RWPE2 (cell line): ENCODE measurements around the gene CLCN1.
A peak's percentile ranks its signal among the peaks of the same experiment; 100 is the strongest.

Experiments used
- ATAC-seq: fragments of 200-7000 bp; cut with Tn5 transposase; 3 replicates; pipeline ENCODE4 v1.9.1; 2021; ENCODE audit warnings: low read depth
- DNase-seq: peaks from one replicate; pipeline ENCODE4 v3.0.0-alpha.2; 2020; ENCODE audit warnings: low spot score
- H3K27ac ChIP-seq: fragments of 450-650 bp; 2 replicates; pipeline ENCODE4 v1.5.1; 2017; ENCODE audit warnings: mild to moderate bottlenecking; ENCODE audit not compliant: poor library complexity, severe bottlenecking
- H3K27me3 ChIP-seq: fragments of 250-450 bp; sonication (Bioruptor Pico); 2 replicates; pipeline ENCODE4 v1.5.1; 2021; ENCODE audit warnings: mild to moderate bottlenecking, moderate library complexity; ENCODE audit not compliant: insufficient read depth, poor library complexity, severe bottlenecking
- H3K36me3 ChIP-seq: fragments of 250-450 bp; sonication (Bioruptor Pico); 2 replicates; pipeline ENCODE4 v1.5.1; 2020; ENCODE audit warnings: low read depth, mild to moderate bottlenecking, moderate library complexity
- H3K4me1 ChIP-seq: fragments of 250-450 bp; sonication (Bioruptor Pico); 2 replicates; pipeline ENCODE4 v1.5.1; 2021; ENCODE audit warnings: mild to moderate bottlenecking, moderate library complexity; ENCODE audit not compliant: insufficient read depth, poor library complexity, severe bottlenecking
- H3K4me3 ChIP-seq: fragments of 250-450 bp; sonication (Bioruptor Pico); 2 replicates; pipeline ENCODE4 v1.5.1; 2021; ENCODE audit warnings: mild to moderate bottlenecking, moderate library complexity; ENCODE audit not compliant: severe bottlenecking
- H3K9me3 ChIP-seq: fragments of 250-450 bp; sonication (Bioruptor Pico); 2 replicates; pipeline ENCODE4 v1.5.1; 2021; ENCODE audit warnings: mild to moderate bottlenecking, moderate library complexity; ENCODE audit not compliant: severe bottlenecking
- CTCF ChIP-seq: fragments of 450-650 bp; IDR thresholded peaks from one replicate; pipeline ENCODE4 v1.5.1; 2017; ENCODE audit warnings: mild to moderate bottlenecking, moderate library complexity; ENCODE audit not compliant: poor library complexity, severe bottlenecking

Gene CLCN1

GRCh38 chr7:143388491-143389101, 72.7 kb downstream of the CLCN1 start:
- no peaks in the 10 kb centered on the region for H3K9me3 ChIP-seq
- TF ChIP-seq CTCF: no peak
- H3K4me3 ChIP-seq: no peak overlapping the region
- no peak for ATAC-seq
- H3K27ac ChIP-seq: no peak overlapping the region
- DNase-seq: no peak
- H3K27me3 ChIP-seq: no peaks in the 10 kb centered on the region
- H3K36me3 ChIP-seq: peaks cover 98% of the 10 kb centered on the region
- H3K4me1 ChIP-seq: peaks cover 6% of the 10 kb centered on the region

- Histone ChIP-seq H3K36me3 (peaks cover 98% of the 10 kb centered on the region), H3K9me3 (no peaks in the 10 kb centered on the region), H3K4me3 (no peak overlapping the region), H3K27ac (no peak overlapping the region), H3K4me1 (no peaks in the 10 kb centered on the region), H3K27me3 (no peaks in the 10 kb centered on the region)
- no peak for ATAC-seq
- no peak for DNase-seq
- no peak for TF ChIP-seq CTCF
Observed at GRCh38 chr7:143389316-143390103, 73.6 kb downstream of the CLCN1 start.

GRCh38 chr7:143390104-143390772, 74.3 kb downstream of the CLCN1 start:
- Histone ChIP-seq H3K27me3 (no peaks in the 10 kb centered on the region), H3K4me3 (no peak overlapping the region), H3K9me3 (no peaks in the 10 kb centered on the region), H3K4me1 (no peaks in the 10 kb centered on the region), H3K27ac (no peak overlapping the region), H3K36me3 (peaks cover 98% of the 10 kb centered on the region)
- DNase-seq (no peak), ATAC-seq (no peak)
- TF ChIP-seq CTCF: no peak

- H3K27ac ChIP-seq: peak overlapping the region; percentile 50
- ATAC-seq (no peak), DNase-seq (no peak)
- peaks cover 97% of the 10 kb centered on the region for H3K36me3 ChIP-seq
- no peaks in the 10 kb centered on the region for H3K4me1 ChIP-seq
- TF ChIP-seq CTCF: no peak
- no peaks in the 10 kb centered on the region for H3K27me3 ChIP-seq
- no peaks in the 10 kb centered on the region for H3K9me3 ChIP-seq
- no peak overlapping the region for H3K4me3 ChIP-seq
Observed at GRCh38 chr7:143390773-143391317, 74.9 kb downstream of the CLCN1 start.
